Neural cell (in vitro differentiated cells): Measurements from ENCODE around the gene PRKAG2. TPM values are rescaled to one million over a fixed set of nuclear protein-coding genes. Genes with fewer than 3 reads are reported as not detected.

Source experiments
- H2AFZ ChIP-seq: fragments of 200-600, 300-800 bp; sonication (generic), shearing (Covaris generic); 2 replicates; pipeline ENCODE4 v1.6.0; 2014; ENCODE audit warnings: low read depth, mild to moderate bottlenecking, antibody characterized with exemption, low read length, moderate library complexity
- H3F3A ChIP-seq: fragments of 200-600 bp; shearing (Covaris generic); 2 replicates; pipeline ENCODE4 v1.6.1; 2016; ENCODE audit warnings: mild to moderate bottlenecking, moderate library complexity, mixed read lengths, antibody characterized with exemption, low read length; ENCODE audit not compliant: insufficient read depth, poor library complexity, severe bottlenecking
- H3K27ac ChIP-seq: fragments of 200-600, 300-800 bp; sonication (generic), shearing (Covaris generic); 2 replicates; pipeline ENCODE4 v1.5.1; 2014; ENCODE audit warnings: mild to moderate bottlenecking, low read length, moderate library complexity
- H3K27me3 ChIP-seq: fragments of 300-800, 200-600 bp; sonication (generic), shearing (Covaris generic); 2 replicates; pipeline ENCODE4 v1.6.0; 2014; ENCODE audit warnings: mild to moderate bottlenecking, low read depth, low read length, moderate library complexity; ENCODE audit not compliant: insufficient read depth
- H3K36me3 ChIP-seq: fragments of 300-800, 200-600 bp; sonication (generic), shearing (Covaris generic); 2 replicates; pipeline ENCODE4 v1.5.1; 2014; ENCODE audit warnings: mild to moderate bottlenecking, antibody characterized with exemption, low read length, moderate library complexity; ENCODE audit not compliant: insufficient read depth
- H3K4me2 ChIP-seq: fragments of 300-800, 200-600 bp; sonication (generic), shearing (Covaris generic); 2 replicates; pipeline ENCODE4 v1.6.0; 2014; ENCODE audit warnings: mild to moderate bottlenecking, low read length
- H3K4me3 ChIP-seq: fragments of 300-800, 200-600 bp; sonication (generic), shearing (Covaris generic); 2 replicates; pipeline ENCODE4 v1.5.1; 2014; ENCODE audit warnings: mild to moderate bottlenecking, low read length, moderate library complexity
- H3K79me2 ChIP-seq: fragments of 200-600 bp; shearing (Covaris generic); replicated peaks from 2 replicates; pipeline ENCODE4 v1.6.0; 2014; ENCODE audit warnings: mild to moderate bottlenecking, low read length, moderate library complexity; ENCODE audit not compliant: insufficient read depth
- H3K9ac ChIP-seq: fragments of 300-800, 200-600 bp; sonication (generic), shearing (Covaris generic); 2 replicates; pipeline ENCODE4 v1.6.1; 2016; ENCODE audit warnings: mild to moderate bottlenecking, low read length, mixed read lengths
- H3K9me2 ChIP-seq: fragments of 200-600 bp; shearing (Covaris generic); 2 replicates; pipeline ENCODE4 v1.6.1; 2016; ENCODE audit warnings: mild to moderate bottlenecking, low read length, mixed read lengths; ENCODE audit not compliant: insufficient read depth
- H3K9me3 ChIP-seq: fragments of 200-600, 300-800 bp; sonication (generic), shearing (Covaris generic); 2 replicates; pipeline ENCODE4 v1.6.1; 2016; ENCODE audit warnings: mild to moderate bottlenecking, mixed run types, low read length, moderate library complexity, mixed read lengths
- H4K20me1 ChIP-seq: fragments of 200-600 bp; shearing (Covaris generic); 2 replicates; pipeline ENCODE4 v1.6.1; 2016; ENCODE audit warnings: mild to moderate bottlenecking, mixed run types; ENCODE audit not compliant: insufficient read depth
- EP300 ChIP-seq: fragments of 450-650 bp; conservative IDR thresholded peaks from 2 replicates; pipeline ENCODE4 v1.6.1; 2014; ENCODE audit warnings: antibody characterized with exemption, mild to moderate bottlenecking, moderate library complexity; ENCODE audit not compliant: poor library complexity, severe bottlenecking
- EZH2 ChIP-seq: fragments of 200-600, 300-800 bp; shearing (Covaris generic), sonication (generic); IDR thresholded peaks from 2 replicates; pipeline ENCODE4 v1.6.1; 2014; ENCODE audit warnings: antibody characterized with exemption, low read length, borderline replicate concordance, mild to moderate bottlenecking; ENCODE audit not compliant: insufficient read depth, poor library complexity, severe bottlenecking
- MXI1 ChIP-seq: fragments of 450-650 bp; conservative IDR thresholded peaks from 2 replicates; pipeline ENCODE4 v1.6.1; 2014; ENCODE audit warnings: antibody characterized with exemption, mild to moderate bottlenecking; ENCODE audit not compliant: poor library complexity, severe bottlenecking
- POLR2AphosphoS5 ChIP-seq: IDR thresholded peaks from 2 replicates; pipeline ENCODE4 v1.6.1; 2012
- RAD21 ChIP-seq: fragments of 450-650 bp; conservative IDR thresholded peaks from 2 replicates; pipeline ENCODE4 v1.6.1; 2014; ENCODE audit warnings: antibody characterized with exemption, mild to moderate bottlenecking, moderate library complexity
- SMC3 ChIP-seq: fragments of 450-650 bp; conservative IDR thresholded peaks from 2 replicates; pipeline ENCODE4 v1.6.1; 2014; ENCODE audit warnings: antibody characterized with exemption, mild to moderate bottlenecking, moderate library complexity; ENCODE audit not compliant: poor library complexity
- TAF1 ChIP-seq: IDR thresholded peaks from 2 replicates; pipeline ENCODE4 v1.6.1; 2012; ENCODE audit warnings: low read depth
- polyA plus RNA-seq: library from polyadenylated mRNA; depleted of rRNA; stranded (reverse); fragments of >200 nt; gene quantifications from 2 replicates; pipeline ENCODE4 v1.2.3, GENCODE V29; 2014
- TF ChIP-seq, protein P1 (sequence below): fragments of 450-650 bp; IDR thresholded peaks from 2 replicates; pipeline ENCODE4 v1.5.1; 2014; ENCODE audit warnings: antibody characterized with exemption, mild to moderate bottlenecking, moderate library complexity; ENCODE audit not compliant: poor library complexity, severe bottlenecking
- TF ChIP-seq, protein P2 (sequence below): IDR thresholded peaks from 2 replicates; pipeline ENCODE4 v1.6.1; 2012; ENCODE audit warnings: borderline replicate concordance

The PRKAG2 gene
- polyA plus RNA-seq, 1 donor from 2014 or later = 22.9 TPM

DNA sequence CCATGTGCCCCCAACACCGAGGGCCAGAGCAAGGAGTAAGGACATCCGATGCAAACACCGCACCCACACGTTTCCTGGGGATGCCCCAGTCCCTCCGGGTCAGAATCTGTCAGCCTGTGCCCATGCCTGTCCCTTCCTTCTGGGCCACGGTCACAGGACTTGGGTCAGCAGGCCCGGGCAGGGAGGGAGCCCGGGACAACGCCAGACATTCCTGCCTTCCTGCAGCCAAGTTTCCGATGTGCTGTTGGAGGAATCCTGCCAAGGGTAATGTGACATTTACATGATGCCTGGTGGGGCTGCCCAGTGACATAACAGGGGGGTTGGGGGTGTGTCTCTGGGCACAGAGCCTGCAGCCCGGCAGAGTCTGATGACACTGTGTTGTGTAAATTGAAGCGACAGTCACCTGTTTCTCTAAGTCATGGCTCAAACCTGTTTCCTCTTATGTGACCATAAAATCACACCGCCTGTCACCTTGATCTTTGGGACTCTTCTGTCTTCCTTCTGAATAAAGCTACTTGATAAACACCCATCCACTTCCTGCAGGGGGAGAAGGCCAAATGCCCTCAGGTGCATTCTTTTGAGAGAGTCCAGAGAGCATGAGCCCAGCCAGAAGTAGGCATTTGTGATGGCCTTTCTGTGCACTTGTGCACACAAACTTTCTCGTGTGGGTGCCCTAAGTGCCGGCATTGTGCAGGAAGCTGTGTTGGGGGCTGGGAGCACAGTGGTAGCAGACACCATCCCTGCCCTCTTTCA, 181.9 kb downstream of the PRKAG2 start:
- no peaks in the 10 kb centered on the region for H3K27me3 ChIP-seq
- no peak overlapping the region for H2AFZ ChIP-seq
- no peaks in the 10 kb centered on the region for H3K79me2 ChIP-seq
- H3K36me3 ChIP-seq = no peaks in the 10 kb centered on the region
- H3K9me3 ChIP-seq = no peaks in the 10 kb centered on the region
- H3F3A ChIP-seq = no peaks in the 10 kb centered on the region
- no peak overlapping the region for H3K9ac ChIP-seq
- no peaks in the 10 kb centered on the region for H4K20me1 ChIP-seq
- H3K9me2 ChIP-seq = no peaks in the 10 kb centered on the region
- H3K27ac ChIP-seq = no peak overlapping the region
- TF ChIP-seq, protein P1, sequence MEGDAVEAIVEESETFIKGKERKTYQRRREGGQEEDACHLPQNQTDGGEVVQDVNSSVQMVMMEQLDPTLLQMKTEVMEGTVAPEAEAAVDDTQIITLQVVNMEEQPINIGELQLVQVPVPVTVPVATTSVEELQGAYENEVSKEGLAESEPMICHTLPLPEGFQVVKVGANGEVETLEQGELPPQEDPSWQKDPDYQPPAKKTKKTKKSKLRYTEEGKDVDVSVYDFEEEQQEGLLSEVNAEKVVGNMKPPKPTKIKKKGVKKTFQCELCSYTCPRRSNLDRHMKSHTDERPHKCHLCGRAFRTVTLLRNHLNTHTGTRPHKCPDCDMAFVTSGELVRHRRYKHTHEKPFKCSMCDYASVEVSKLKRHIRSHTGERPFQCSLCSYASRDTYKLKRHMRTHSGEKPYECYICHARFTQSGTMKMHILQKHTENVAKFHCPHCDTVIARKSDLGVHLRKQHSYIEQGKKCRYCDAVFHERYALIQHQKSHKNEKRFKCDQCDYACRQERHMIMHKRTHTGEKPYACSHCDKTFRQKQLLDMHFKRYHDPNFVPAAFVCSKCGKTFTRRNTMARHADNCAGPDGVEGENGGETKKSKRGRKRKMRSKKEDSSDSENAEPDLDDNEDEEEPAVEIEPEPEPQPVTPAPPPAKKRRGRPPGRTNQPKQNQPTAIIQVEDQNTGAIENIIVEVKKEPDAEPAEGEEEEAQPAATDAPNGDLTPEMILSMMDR = no peak
- no peak overlapping the region for H3K4me3 ChIP-seq
- H3K4me2 ChIP-seq = no peak overlapping the region

DNA sequence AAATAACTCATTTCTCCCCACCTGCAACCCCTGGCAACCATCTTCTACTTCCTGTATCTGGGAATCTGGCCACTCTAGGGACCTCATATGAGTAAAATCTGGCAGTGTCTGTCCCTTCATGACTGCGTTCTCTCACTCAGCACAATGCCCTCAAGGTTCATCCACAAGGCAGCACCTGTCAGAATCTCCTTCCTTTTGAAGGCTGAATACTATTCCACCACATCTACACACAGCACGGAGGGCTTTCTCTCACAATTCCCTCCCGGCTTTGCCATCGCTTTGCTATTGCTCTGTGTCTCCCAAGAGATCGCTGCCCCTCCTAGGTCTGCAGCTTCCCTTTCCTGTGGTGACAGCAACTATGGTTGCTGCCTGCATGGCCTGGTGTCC, 182.5 kb downstream of the PRKAG2 start:
- H3K9me3 ChIP-seq = no peaks in the 10 kb centered on the region
- H4K20me1 ChIP-seq = no peaks in the 10 kb centered on the region
- no peaks in the 10 kb centered on the region for H3K79me2 ChIP-seq
- TF ChIP-seq RAD21 (no peak), EP300 (no peak), SMC3 (no peak), EZH2 (no peak)
- TF ChIP-seq, protein P1 = no peak
- H2AFZ ChIP-seq = no peak overlapping the region
- H3K4me2 ChIP-seq = no peak overlapping the region
- H3F3A ChIP-seq = no peaks in the 10 kb centered on the region
- no peaks in the 10 kb centered on the region for H3K9me2 ChIP-seq
- no peaks in the 10 kb centered on the region for H3K36me3 ChIP-seq
- H3K27me3 ChIP-seq = no peaks in the 10 kb centered on the region
- H3K4me3 ChIP-seq = no peak overlapping the region
- H3K9ac ChIP-seq = no peak overlapping the region
- no peak overlapping the region for H3K27ac ChIP-seq

DNA sequence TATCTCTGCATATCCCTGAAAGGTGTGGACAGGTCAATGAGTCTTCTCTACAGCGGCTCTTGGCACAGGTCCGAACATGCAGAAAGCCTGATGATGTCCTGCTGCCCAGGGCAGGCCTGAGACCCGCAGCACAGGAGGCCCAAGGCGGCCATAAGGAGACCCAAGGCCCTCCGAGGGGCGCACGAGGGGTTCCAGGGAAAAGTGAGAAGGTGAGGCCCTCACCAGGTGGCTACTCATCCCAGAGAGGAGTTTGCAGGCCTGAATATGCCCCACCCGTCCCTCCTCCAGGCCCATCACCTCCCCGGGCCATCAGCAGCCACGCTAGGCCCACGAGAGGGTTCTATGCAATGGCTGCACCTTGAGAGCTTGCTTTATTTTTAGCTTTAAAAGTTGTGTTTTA, 183.8 kb downstream of the PRKAG2 start:
- H3K9me3 ChIP-seq = no peaks in the 10 kb centered on the region
- H3K36me3 ChIP-seq = no peaks in the 10 kb centered on the region
- H3K27ac ChIP-seq = no peak overlapping the region
- H2AFZ ChIP-seq = no peak overlapping the region
- H3K27me3 ChIP-seq = no peaks in the 10 kb centered on the region
- no peaks in the 10 kb centered on the region for H3F3A ChIP-seq
- no peak overlapping the region for H3K4me2 ChIP-seq
- H3K9ac ChIP-seq = no peak overlapping the region
- H4K20me1 ChIP-seq = no peaks in the 10 kb centered on the region
- no peak overlapping the region for H3K4me3 ChIP-seq
- TF ChIP-seq SMC3 = no peak
- TF ChIP-seq, protein P2, sequence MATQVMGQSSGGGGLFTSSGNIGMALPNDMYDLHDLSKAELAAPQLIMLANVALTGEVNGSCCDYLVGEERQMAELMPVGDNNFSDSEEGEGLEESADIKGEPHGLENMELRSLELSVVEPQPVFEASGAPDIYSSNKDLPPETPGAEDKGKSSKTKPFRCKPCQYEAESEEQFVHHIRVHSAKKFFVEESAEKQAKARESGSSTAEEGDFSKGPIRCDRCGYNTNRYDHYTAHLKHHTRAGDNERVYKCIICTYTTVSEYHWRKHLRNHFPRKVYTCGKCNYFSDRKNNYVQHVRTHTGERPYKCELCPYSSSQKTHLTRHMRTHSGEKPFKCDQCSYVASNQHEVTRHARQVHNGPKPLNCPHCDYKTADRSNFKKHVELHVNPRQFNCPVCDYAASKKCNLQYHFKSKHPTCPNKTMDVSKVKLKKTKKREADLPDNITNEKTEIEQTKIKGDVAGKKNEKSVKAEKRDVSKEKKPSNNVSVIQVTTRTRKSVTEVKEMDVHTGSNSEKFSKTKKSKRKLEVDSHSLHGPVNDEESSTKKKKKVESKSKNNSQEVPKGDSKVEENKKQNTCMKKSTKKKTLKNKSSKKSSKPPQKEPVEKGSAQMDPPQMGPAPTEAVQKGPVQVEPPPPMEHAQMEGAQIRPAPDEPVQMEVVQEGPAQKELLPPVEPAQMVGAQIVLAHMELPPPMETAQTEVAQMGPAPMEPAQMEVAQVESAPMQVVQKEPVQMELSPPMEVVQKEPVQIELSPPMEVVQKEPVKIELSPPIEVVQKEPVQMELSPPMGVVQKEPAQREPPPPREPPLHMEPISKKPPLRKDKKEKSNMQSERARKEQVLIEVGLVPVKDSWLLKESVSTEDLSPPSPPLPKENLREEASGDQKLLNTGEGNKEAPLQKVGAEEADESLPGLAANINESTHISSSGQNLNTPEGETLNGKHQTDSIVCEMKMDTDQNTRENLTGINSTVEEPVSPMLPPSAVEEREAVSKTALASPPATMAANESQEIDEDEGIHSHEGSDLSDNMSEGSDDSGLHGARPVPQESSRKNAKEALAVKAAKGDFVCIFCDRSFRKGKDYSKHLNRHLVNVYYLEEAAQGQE = no peak
- TF ChIP-seq, protein P1 = no peak
- no peak for TF ChIP-seq RAD21
- TF ChIP-seq TAF1 = no peak
- TF ChIP-seq EP300 = no peak
- TF ChIP-seq EZH2 = no peak
- TF ChIP-seq POLR2AphosphoS5 = no peak
- no peak for TF ChIP-seq MXI1
- no peaks in the 10 kb centered on the region for H3K79me2 ChIP-seq
- H3K9me2 ChIP-seq = no peaks in the 10 kb centered on the region
